Left ventricle myocardium superior (tissue), 1 donor: ENCODE results near the gene CMTM5. TPM values are rescaled to one million over a fixed set of nuclear protein-coding genes. Genes with fewer than 3 reads are reported as not detected.

Experiments used
- ATAC-seq: fragments of 200-7000 bp; cut with Tn5 transposase; one replicate; pipeline ENCODE4 v1.9.1; 2020; ENCODE audit warnings: mild to moderate bottlenecking, moderate library complexity
- DNase-seq: peaks from one replicate; pipeline ENCODE4 v3.0.0-alpha.2; 2020
- intact Hi-C: fragments of 100-400 bp; cut with micrococcal nuclease; formaldehyde crosslinking; loops from one replicate; pipeline ENCODE4 v1.11.0; 2022
- long read RNA-seq: library from polyadenylated mRNA; unstranded; transcript quantifications from one replicate; pipeline ENCODE4 v2.0.0, GENCODE V29; 2021
- total RNA-seq: library from RNA; stranded (reverse); fragmentation: NEBNext Ultra II Directional; extraction: Animal tissue kit (Norgen Biotek cat#: 25700); gene quantifications from one replicate; pipeline ENCODE4 v1.2.1, GENCODE V29; 2021
- donor health status: DM: no; HTN: yes; CAD: no; lungs with severe emphysema.

CMTM5 gene, protein sequence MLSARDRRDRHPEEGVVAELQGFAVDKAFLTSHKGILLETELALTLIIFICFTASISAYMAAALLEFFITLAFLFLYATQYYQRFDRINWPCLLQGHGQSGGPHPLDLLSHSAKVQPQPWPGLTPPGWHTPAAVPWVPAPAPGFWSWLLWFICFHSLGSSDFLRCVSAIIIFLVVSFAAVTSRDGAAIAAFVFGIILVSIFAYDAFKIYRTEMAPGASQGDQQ
- total RNA-seq, result not detected
- long read RNA-seq, result 0 reads

DNA sequence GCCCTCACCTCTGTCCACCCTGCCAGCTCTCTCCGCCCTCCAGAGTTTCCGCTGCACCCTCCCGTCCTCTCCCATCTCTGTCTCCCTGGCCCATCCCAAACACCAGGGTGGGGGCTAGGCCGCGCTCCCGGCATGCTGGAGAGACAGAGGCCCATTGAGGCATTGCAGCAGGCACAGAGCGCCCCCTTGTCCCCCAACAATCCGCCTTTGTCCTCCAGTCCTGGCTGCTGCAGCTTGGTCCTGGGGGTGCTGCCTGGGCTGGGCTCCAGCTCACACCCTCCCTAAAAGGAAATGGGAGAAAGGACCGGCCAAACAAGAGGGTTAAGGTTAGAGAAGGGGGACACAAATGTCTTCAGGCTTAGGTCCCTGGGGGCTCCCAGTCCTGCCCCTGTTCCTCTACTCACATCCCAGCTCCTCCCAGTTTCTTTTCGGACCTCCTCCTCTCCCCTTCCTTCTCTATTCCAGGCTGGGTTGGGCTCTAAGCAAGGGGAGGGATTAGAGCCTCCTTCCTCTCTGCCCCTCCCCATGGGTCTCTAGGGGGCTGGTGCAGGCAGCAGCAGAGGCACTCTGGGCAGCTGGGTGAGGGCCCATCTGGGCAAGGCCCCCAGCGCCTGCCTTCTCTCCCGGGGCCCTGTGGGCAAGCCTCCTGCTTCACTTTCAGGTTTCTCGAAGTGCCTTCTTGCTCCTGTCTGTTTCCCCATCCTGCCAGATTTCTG is at the start of gene CMTM5:
Gene CMTM5 (plus strand): TSS at position 565 of the 716 bp plus-strand sequence. CDS start 206 bp downstream, outside the sequence.
- peak; percentile 63 for DNase-seq
- intact Hi-C loops, result no loop called here
- peak; percentile 21 for ATAC-seq

- ATAC-seq, result peak; percentile 68
- intact Hi-C loops, result loop anchor here (10.0 kb wide), 1 partner anchor 127 kb away; no protein-coding TSS in a partner anchor
- DNase-seq, result no peak
Measured at GRCh38 chr14:23327947-23328744, 48.7 kb upstream of the CMTM5 start.

DNA sequence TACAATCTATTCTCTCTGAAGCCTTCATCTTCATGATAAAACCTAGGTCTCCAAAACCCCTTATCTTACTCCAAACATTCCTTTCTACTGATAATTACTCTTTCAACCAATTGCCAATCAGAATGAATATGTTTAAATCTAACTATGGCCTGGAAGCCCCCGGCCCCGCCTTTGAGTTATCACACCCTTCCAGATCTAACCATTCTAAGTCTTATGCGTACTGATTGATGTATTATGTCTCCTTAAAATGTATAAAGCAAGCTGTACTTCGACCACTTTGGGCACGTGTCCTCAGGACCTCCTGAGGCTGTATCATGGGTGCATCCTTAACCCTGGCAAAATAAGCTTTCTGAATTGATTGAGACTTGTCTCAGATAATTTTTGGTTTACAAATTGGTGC is 41.2 kb upstream of the CMTM5 start:
- ATAC-seq (no peak), DNase-seq (no peak)
- intact Hi-C loops, result no loop called here

DNA sequence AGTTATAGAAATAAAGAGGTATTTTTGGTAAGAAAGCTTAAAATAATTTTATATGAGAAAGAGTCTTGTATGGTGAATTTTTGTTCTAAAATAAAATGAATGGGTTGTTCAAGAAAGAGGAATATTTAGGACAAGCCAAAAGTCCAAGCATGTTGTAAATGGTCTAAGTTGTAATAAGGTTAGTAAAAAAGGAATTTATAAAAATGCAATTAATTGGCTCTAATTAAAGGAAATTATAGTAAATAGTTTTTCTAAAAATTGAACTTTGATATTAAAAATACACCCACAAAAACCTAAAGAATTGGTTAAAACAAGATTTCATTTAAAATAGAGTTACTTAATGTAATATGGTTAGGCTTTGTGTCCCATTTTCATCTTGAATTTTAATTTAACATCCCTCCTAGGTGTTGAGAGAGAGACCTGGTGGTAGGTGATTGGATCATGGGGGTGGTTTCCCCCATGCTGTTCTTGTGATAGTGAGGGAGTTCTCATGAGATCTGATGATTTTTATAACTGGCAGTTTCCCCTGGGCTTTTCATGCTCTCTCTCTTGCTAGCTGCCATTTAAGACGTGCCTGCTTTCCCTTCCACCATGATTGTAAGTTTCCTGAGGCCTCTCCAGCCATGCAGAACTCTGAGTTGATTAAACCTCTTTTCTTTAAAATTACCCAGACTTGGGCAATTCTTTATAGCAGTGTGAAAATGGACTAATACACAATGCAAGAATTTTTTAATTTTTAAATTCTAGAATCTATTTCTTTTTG is 37.2 kb upstream of the CMTM5 start:
- ATAC-seq, result no peak
- DNase-seq, result no peak
- intact Hi-C loops, result no loop called here

DNA sequence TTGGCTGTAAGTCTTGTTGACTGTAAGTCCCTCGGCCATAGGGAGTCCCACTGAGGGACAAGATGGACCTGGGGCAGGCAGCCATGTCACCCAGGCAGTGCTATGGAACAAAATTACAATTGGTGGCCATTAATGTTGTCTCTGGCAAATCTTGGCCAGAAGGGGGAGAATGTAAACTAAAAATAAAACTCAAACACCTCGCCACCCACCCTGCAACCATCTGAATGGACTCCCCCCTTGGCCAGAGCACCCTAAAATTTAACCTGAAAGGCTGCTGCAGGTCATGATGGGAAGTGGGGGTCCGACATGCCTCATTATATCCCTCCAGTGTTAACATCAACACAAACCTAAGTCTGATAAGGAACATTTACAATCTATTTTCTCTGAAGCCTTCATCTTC is 32.4 kb upstream of the CMTM5 start:
- ATAC-seq (no peak), DNase-seq (no peak)
- intact Hi-C loops, result no loop called here

- ATAC-seq, result peak; percentile 72
- intact Hi-C loops, result no loop called here
- no peak for DNase-seq
Measured at GRCh38 chr14:23345987-23346692, 30.7 kb upstream of the CMTM5 start.

DNA sequence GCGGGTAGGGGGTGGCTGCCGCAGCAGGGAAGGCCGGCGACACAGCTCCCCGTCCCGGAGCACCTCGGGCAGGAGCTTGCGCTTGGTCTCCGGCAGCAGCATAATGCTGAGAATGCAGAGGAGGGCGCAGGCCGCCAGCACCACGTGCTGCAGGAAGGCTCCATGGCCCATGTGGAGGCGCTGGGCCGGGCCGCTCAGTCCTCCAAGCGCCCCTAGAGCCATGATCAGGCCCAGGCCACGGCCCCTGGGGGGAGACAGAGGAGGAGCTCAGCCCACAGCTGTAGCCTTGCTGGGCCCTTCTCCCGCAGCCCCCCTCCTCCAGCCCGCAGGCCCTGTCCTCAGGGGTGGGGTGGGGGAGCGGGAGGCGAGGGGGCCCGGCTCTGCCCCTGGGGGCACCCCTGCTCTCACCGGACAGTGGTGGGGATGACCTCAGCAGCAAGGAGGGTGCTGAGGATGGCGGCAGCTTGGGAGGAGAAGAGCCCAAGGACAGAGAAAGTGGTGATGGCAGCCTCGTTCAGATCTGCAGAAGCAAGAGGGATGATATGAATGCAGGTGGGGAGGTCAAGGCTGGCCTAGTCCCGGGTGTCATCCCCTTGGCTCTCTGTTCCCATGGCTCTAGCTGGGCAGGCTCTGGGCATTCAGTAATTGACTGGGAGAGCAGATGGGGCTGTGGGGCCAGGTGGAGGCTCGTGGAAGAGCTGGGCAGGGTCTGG is 30.0 kb upstream of the CMTM5 start:
- peak; percentile 47 for ATAC-seq

GRCh38 chr14:23347406-23348296 is 29.2 kb upstream of the CMTM5 start:
- ATAC-seq, result no peak
- intact Hi-C loops, result no loop called here
- no peak for DNase-seq

More for the DNA sequence above, 30.0 kb upstream of the CMTM5 start:
- intact Hi-C loops, result no loop called here
- no peak for DNase-seq

GRCh38 chr14:23348297-23348655 is 28.6 kb upstream of the CMTM5 start:
- intact Hi-C loops, result no loop called here
- ATAC-seq (no peak), DNase-seq (no peak)

- intact Hi-C loops, result no loop called here
- DNase-seq, result no peak
- no peak for ATAC-seq
Measured at GRCh38 chr14:23349156-23349845, 27.5 kb upstream of the CMTM5 start.

- no peak for DNase-seq
- intact Hi-C loops, result no loop called here
- ATAC-seq, result peak; percentile 39
Measured at GRCh38 chr14:23351681-23352505, 25.0 kb upstream of the CMTM5 start.

- ATAC-seq, result peak; percentile 94
- intact Hi-C loops, result no loop called here
- DNase-seq, result peak; percentile 87
Measured at GRCh38 chr14:23352506-23353432, 24.1 kb upstream of the CMTM5 start, which contains the start of gene SLC22A17. SLC22A17 (minus strand) TSS chr14:23352887.

DNA sequence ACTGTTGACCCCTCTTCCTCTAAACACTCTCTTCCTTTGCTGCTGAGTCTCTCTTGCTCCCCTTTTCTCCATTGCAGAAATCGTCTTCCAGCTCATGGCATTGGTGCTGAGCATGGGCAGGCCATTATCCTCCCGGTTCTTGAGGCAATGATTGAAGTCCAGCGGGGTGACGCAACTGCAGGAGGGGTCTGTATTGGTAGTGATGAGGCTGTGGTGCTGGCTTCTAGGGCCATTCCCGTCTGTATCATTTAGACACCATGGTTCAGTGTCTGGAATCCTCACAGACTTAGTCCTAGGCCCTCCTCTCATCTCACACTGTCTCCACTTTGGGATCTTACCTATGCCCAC is 23.4 kb upstream of the CMTM5 start:
- intact Hi-C loops, result no loop called here
- ATAC-seq (no peak), DNase-seq (no peak)

DNA sequence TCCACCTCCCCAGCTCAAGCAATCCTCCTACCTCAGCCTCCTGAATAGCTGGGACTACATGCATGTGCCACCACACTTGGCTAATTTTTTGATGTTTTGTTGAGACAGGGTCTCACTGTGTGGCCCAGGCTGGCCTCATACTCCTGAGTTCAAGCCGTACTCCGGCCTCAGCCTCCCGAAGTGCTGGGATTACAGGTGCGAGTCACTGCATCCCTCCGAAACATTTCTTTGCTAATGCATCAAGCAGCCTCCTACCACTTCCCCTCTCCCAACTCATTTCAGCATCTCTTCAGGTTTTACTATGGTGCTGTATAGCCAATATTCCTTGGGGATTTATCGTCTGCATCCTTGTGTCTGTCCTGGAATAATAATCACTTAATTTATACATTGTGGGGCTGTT is 21.9 kb upstream of the CMTM5 start:
- ATAC-seq (no peak), DNase-seq (no peak)
- intact Hi-C loops, result no loop called here
